ENCODE data around the gene ZKSCAN5.
A peak's percentile ranks its signal among the peaks of the same experiment; 100 is the strongest.
"Not testable (repeated sequence)": the region's sequence is repeated elsewhere in the genome, so short reads cannot be mapped to it uniquely, and the experiment has no call there.

ZKSCAN5 gene

GRCh38 chr7:99551767-99552463, 47.5 kb downstream of the ZKSCAN5 start, which contains the start of gene FAM200A:
TSS of gene FAM200A (minus strand) at chr7:99552114. CDS start at chr7:99548407, 3,707 bp downstream.
- DNase-seq (ENCODE audit: low read depth) = peak; percentile 66

GRCh38 chr7:99553039-99553438, 48.6 kb downstream of the ZKSCAN5 start:
- DNase-seq (ENCODE audit: low read depth) = no peak

GRCh38 chr7:99554939-99555338, 50.5 kb downstream of the ZKSCAN5 start:
- no peak for DNase-seq (ENCODE audit: low read depth)

GRCh38 chr7:99557196-99557607, 52.7 kb downstream of the ZKSCAN5 start:
- DNase-seq (ENCODE audit: low read depth) = no peak

GRCh38 chr7:99557940-99558305, 53.5 kb downstream of the ZKSCAN5 start:
- DNase-seq (ENCODE audit: low read depth) = no peak

GRCh38 chr7:99558306-99559174, 54.1 kb downstream of the ZKSCAN5 start, which contains the start of gene ZNF655:
TSS of gene ZNF655 (plus strand) at chr7:99558642. CDS start at chr7:99560560, 1,918 bp downstream.
- peak; percentile 64 for DNase-seq (ENCODE audit: low read depth)

- DNase-seq (ENCODE audit: low read depth) = no peak
Observed at GRCh38 chr7:99559175-99559915, 54.9 kb downstream of the ZKSCAN5 start.

- DNase-seq (ENCODE audit: low read depth) = no peak
Observed at GRCh38 chr7:99560834-99561736, 56.6 kb downstream of the ZKSCAN5 start.

- no peak for DNase-seq (ENCODE audit: low read depth)
Observed at GRCh38 chr7:99561737-99562051, 57.2 kb downstream of the ZKSCAN5 start.

- DNase-seq (ENCODE audit: low read depth) = no peak
Observed at GRCh38 chr7:99562114-99562784, 57.8 kb downstream of the ZKSCAN5 start.

- DNase-seq (ENCODE audit: low read depth) = no peak
Observed at GRCh38 chr7:99562832-99563231, 58.4 kb downstream of the ZKSCAN5 start.

- DNase-seq (ENCODE audit: low read depth) = no peak
Observed at GRCh38 chr7:99563650-99564049, 59.2 kb downstream of the ZKSCAN5 start.

- not testable (repeated sequence) for DNase-seq (ENCODE audit: low read depth)
Observed at GRCh38 chr7:99568770-99569169, 64.3 kb downstream of the ZKSCAN5 start.

- DNase-seq (ENCODE audit: low read depth) = no peak
Observed at GRCh38 chr7:99571768-99572167, 67.3 kb downstream of the ZKSCAN5 start.

- DNase-seq (ENCODE audit: low read depth) = no peak
Observed at GRCh38 chr7:99573257-99573656, 68.8 kb downstream of the ZKSCAN5 start.

- no peak for DNase-seq (ENCODE audit: low read depth)
Observed at GRCh38 chr7:99576251-99576650, 71.8 kb downstream of the ZKSCAN5 start.

- no peak for DNase-seq (ENCODE audit: low read depth)
Observed at GRCh38 chr7:99579281-99579955, 75.0 kb downstream of the ZKSCAN5 start.

GRCh38 chr7:99579956-99580777, 75.7 kb downstream of the ZKSCAN5 start:
- DNase-seq (ENCODE audit: low read depth) = no peak

- not testable (repeated sequence) for DNase-seq (ENCODE audit: low read depth)
Observed at GRCh38 chr7:99580778-99581332, 76.4 kb downstream of the ZKSCAN5 start.
